HG02852 (cell line): ENCODE measurements around the gene KCNIP4.

ENCODE experiments used
- ATAC-seq: cut with Tn5 transposase; IDR thresholded peaks from one replicate; pipeline ENCODE4 v1.9.1; 2021; ENCODE audit warnings: mild to moderate bottlenecking, moderate library complexity; ENCODE audit not compliant: unreplicated experiment

Gene KCNIP4

GRCh38 chr4:21113496-21114223, 834.9 kb downstream of the KCNIP4 start:
- ATAC-seq, result no peak

- no peak for ATAC-seq
Observed at GRCh38 chr4:21102667-21103066, 845.9 kb downstream of the KCNIP4 start.

GRCh38 chr4:21097865-21098264, 850.7 kb downstream of the KCNIP4 start:
- no peak for ATAC-seq

GRCh38 chr4:21097026-21097425, 851.5 kb downstream of the KCNIP4 start:
- ATAC-seq, result no peak

GRCh38 chr4:21092531-21092930, 856.0 kb downstream of the KCNIP4 start:
- no peak for ATAC-seq

- no peak for ATAC-seq
Observed at GRCh38 chr4:21090094-21090666, 858.4 kb downstream of the KCNIP4 start.

- no peak for ATAC-seq
Observed at GRCh38 chr4:21083413-21083812, 865.2 kb downstream of the KCNIP4 start.

GRCh38 chr4:21077967-21078366, 870.6 kb downstream of the KCNIP4 start:
- ATAC-seq, result no peak

GRCh38 chr4:21067351-21067750, 881.2 kb downstream of the KCNIP4 start:
- ATAC-seq, result no peak

- no peak for ATAC-seq
Observed at GRCh38 chr4:21061902-21062301, 886.7 kb downstream of the KCNIP4 start.

GRCh38 chr4:21046141-21046540, 902.4 kb downstream of the KCNIP4 start:
- ATAC-seq, result no peak

GRCh38 chr4:21045119-21045518, 903.5 kb downstream of the KCNIP4 start:
- no peak for ATAC-seq

GRCh38 chr4:21041708-21042107, 906.9 kb downstream of the KCNIP4 start:
- ATAC-seq, result no peak

- no peak for ATAC-seq
Observed at GRCh38 chr4:21034728-21035127, 913.8 kb downstream of the KCNIP4 start.

GRCh38 chr4:21032089-21032645, 916.4 kb downstream of the KCNIP4 start:
- no peak for ATAC-seq

- ATAC-seq, result no peak
Observed at GRCh38 chr4:21018817-21019216, 929.8 kb downstream of the KCNIP4 start.

GRCh38 chr4:21013501-21013900, 935.1 kb downstream of the KCNIP4 start:
- no peak for ATAC-seq

- no peak for ATAC-seq
Observed at GRCh38 chr4:21012851-21013331, 935.7 kb downstream of the KCNIP4 start.

GRCh38 chr4:21011106-21011505, 937.5 kb downstream of the KCNIP4 start:
- ATAC-seq, result no peak

GRCh38 chr4:21009956-21010355, 938.6 kb downstream of the KCNIP4 start:
- ATAC-seq, result no peak

- no peak for ATAC-seq
Observed at GRCh38 chr4:21005647-21006046, 942.9 kb downstream of the KCNIP4 start.

GRCh38 chr4:21002976-21003375, 945.6 kb downstream of the KCNIP4 start:
- no peak for ATAC-seq
